Peyer's patch (tissue), 4 donors: ENCODE data around the gene NOTCH2. TPM values are rescaled to one million over a fixed set of nuclear protein-coding genes. Genes with fewer than 3 reads are reported as not detected.

ENCODE experiments used
- DNase-seq, 3 donors: peaks; one replicate each; pipeline ENCODE4 v3.0.0-alpha.2; 2017 to 2019
- H3K27ac ChIP-seq, 4 donors: fragments of 200-600 bp; sonication (generic); one replicate each; pipeline ENCODE4 v1.5.1; 2016 to 2019
- H3K27me3 ChIP-seq, 2 donors: fragments of 200-600 bp; sonication (generic); one replicate each; pipeline ENCODE4 v1.5.1; 2019
- H3K36me3 ChIP-seq, 3 donors: fragments of 200-600 bp; sonication (generic); one replicate each; pipeline ENCODE4 v1.5.1; 2016 to 2019
- H3K4me1 ChIP-seq, 4 donors: fragments of 200-600 bp; sonication (generic); one replicate each; pipeline ENCODE4 v1.5.1; 2016 to 2019
- H3K4me3 ChIP-seq, 4 donors: fragments of 200-600 bp; sonication (generic); 1 replicate in 3 of 4; 2 replicates in 1 of 4; pipeline ENCODE4 v1.5.1; 2016 to 2019; ENCODE audit warnings: mild to moderate bottlenecking in 1 of 4
- H3K9me3 ChIP-seq, 4 donors: fragments of 200-600 bp; sonication (generic); one replicate each; pipeline ENCODE4 v1.5.1; 2016 to 2019; ENCODE audit warnings: mild to moderate bottlenecking in 1 of 4
- POLR2A ChIP-seq, 2 donors: fragments of 450-650 bp; IDR thresholded peaks; one replicate each; pipeline ENCODE4 v1.5.1; 2017; ENCODE audit warnings: antibody characterized with exemption in 2 of 2, mild to moderate bottlenecking in 2 of 2, moderate library complexity in 2 of 2
- total RNA-seq, 4 donors: library from RNA; depleted of rRNA; stranded (reverse); fragments of >200 nt; gene quantifications; one replicate each; pipeline ENCODE4 v1.1.0, GENCODE V29; 2016
- TF ChIP-seq, protein P1 (sequence below), 6 experiments: fragments of 450-650 bp in 4 of 6; fragments of 200-600 bp in 2 of 6; sonication (generic) in 1 of 6; IDR thresholded peaks; one replicate each; pipeline ENCODE4 v1.5.1; 2017 to 2019; ENCODE audit warnings: antibody characterized with exemption in 6 of 6, mild to moderate bottlenecking in 3 of 6, moderate library complexity in 1 of 6

Gene NOTCH2
- total RNA-seq, 4 donors from 2014 or later = 35.5 to 47.6 (median 40.3) TPM

DNA sequence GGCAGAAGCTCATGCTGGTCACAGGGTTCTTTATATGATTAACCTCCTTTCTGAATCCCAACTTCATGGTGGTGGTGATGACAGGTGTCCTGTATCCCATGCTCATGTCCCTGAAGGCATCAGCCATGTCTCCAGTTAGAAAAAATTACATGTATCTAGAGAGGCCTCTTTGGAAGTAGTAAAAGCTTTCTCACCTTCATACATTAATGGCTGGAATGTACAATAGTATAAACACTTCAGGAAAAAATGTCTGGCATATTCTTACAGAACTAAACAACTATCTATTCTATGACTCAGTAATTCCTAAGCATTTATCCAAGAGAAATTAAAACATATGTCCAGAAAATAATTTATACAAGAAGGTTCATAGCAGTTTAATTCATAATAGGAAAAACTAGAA, 207.2 kb downstream of the NOTCH2 start:
- Histone ChIP-seq H3K4me3 (no peak overlapping the region), H3K27ac (no peak overlapping the region), H3K36me3 (no peaks in the 10 kb centered on the region), H3K4me1 (peaks cover 0 to 21% (median 0%) of the 10 kb centered on the region in 4 donors), H3K9me3 (no peaks in the 10 kb centered on the region), H3K27me3 (no peaks in the 10 kb centered on the region)
- TF ChIP-seq POLR2A (IDR thresholded peaks at IDR 0.05) = no peak
- TF ChIP-seq, protein P1, sequence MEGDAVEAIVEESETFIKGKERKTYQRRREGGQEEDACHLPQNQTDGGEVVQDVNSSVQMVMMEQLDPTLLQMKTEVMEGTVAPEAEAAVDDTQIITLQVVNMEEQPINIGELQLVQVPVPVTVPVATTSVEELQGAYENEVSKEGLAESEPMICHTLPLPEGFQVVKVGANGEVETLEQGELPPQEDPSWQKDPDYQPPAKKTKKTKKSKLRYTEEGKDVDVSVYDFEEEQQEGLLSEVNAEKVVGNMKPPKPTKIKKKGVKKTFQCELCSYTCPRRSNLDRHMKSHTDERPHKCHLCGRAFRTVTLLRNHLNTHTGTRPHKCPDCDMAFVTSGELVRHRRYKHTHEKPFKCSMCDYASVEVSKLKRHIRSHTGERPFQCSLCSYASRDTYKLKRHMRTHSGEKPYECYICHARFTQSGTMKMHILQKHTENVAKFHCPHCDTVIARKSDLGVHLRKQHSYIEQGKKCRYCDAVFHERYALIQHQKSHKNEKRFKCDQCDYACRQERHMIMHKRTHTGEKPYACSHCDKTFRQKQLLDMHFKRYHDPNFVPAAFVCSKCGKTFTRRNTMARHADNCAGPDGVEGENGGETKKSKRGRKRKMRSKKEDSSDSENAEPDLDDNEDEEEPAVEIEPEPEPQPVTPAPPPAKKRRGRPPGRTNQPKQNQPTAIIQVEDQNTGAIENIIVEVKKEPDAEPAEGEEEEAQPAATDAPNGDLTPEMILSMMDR (IDR thresholded peaks at IDR 0.05) = no peak
- no peak for DNase-seq

Other genes with a start within 250 kb of the NOTCH2 start
- gene ADAM30, start 173.1 kb downstream of the NOTCH2 start, total RNA-seq = not detected
- gene SEC22B, start 106.9 kb upstream of the NOTCH2 start, total RNA-seq = 10 to 100 TPM; 19.8 to 34.3 (median 28.5) TPM